Spleen (tissue), 11 donors: ENCODE data around the gene FAM161A. TPM values are rescaled to one million over a fixed set of nuclear protein-coding genes. Genes with fewer than 3 reads are reported as not detected.
"Not testable (repeated sequence)": the region's sequence is repeated elsewhere in the genome, so short reads cannot be mapped to it uniquely, and the experiment has no call there.

Experiments used
- DNase-seq: peaks from one replicate; pipeline ENCODE4 v3.0.0-alpha.2; 2020
- H3K27ac ChIP-seq, 8 donors: fragments of 200-600 bp; sonication (generic) in 7 of 8; 1 replicate in 4 of 8; 2 replicates in 4 of 8; pipeline versions ENCODE4 v1.5.0 to v1.8.0; 2016 to 2021; ENCODE audit warnings: inconsistent platforms in 4 of 8, mild to moderate bottlenecking in 4 of 8, moderate library complexity in 1 of 8
- H3K27me3 ChIP-seq, 7 donors: fragments of 200-600 bp; sonication (generic) in 6 of 7; replicated peaks in 1 of 7; 1 replicate in 4 of 7; 2 replicates in 3 of 7; pipeline versions ENCODE4 v1.5.0 to v1.8.0; 2016 to 2021; ENCODE audit warnings: inconsistent platforms in 3 of 7, mild to moderate bottlenecking in 1 of 7
- H3K36me3 ChIP-seq, 6 donors: fragments of 200-600 bp; sonication (generic) in 5 of 6; 1 replicate in 4 of 6; 2 replicates in 2 of 6; pipeline versions ENCODE4 v1.5.0 to v1.8.0; 2016 to 2021; ENCODE audit warnings: inconsistent platforms in 2 of 6
- H3K4me1 ChIP-seq, 6 donors: fragments of 200-600 bp; sonication (generic) in 5 of 6; 1 replicate in 3 of 6; 2 replicates in 3 of 6; pipeline versions ENCODE4 v1.5.0 to v1.8.0; 2016 to 2021; ENCODE audit warnings: inconsistent platforms in 3 of 6
- H3K4me3 ChIP-seq, 8 donors: fragments of 200-600 bp; sonication (generic) in 7 of 8; 1 replicate in 4 of 8; 2 replicates in 4 of 8; pipeline versions ENCODE4 v1.5.0 to v1.8.0; 2016 to 2021; ENCODE audit warnings: inconsistent platforms in 4 of 8, mild to moderate bottlenecking in 4 of 8, moderate library complexity in 2 of 8
- H3K9me3 ChIP-seq, 8 donors: fragments of 200-600 bp; sonication (generic) in 7 of 8; 1 replicate in 4 of 8; 2 replicates in 4 of 8; pipeline versions ENCODE4 v1.5.0 to v1.8.0; 2016 to 2021; ENCODE audit warnings: inconsistent platforms in 4 of 8
- POLR2A ChIP-seq, 3 donors: fragments of 450-650 bp; IDR thresholded peaks; one replicate each; pipeline ENCODE4 v1.5.1; 2017; ENCODE audit warnings: antibody characterized with exemption in 3 of 3, mild to moderate bottlenecking in 1 of 3
- POLR2AphosphoS5 ChIP-seq, 3 donors: sonication (generic); formaldehyde crosslinking; IDR thresholded peaks; one replicate each; pipeline ENCODE4 v1.5.1; 2017; ENCODE audit warnings: antibody characterized with exemption in 3 of 3
- WGBS, 5 donors: extraction: QIAGEN DNeasy Blood & Tissue Kit in 3 of 5; methylation state at CpG; one replicate each; pipeline versions ENCODE4 v1.1.5 to v1.1.7; 2013 to 2018; 5-methylcytosine and 5-hydroxymethylcytosine counted together
- intact Hi-C: fragments of 100-400 bp; cut with DNase I; formaldehyde crosslinking; loops from one replicate; pipeline ENCODE4 v1.15.0; 2023; ENCODE audit warnings: low total_unique reads
- polyA plus RNA-seq, 3 donors: library from polyadenylated mRNA; stranded (reverse); fragments of 200-250 nt; gene quantifications; one replicate each; pipeline ENCODE4 v1.2.1, GENCODE V29; 2013
- total RNA-seq, 7 donors: library from RNA; depleted of rRNA in 3 of 7; stranded (reverse); fragments of >200 nt in 3 of 7; fragmentation: NEBNext Ultra II Directional in 4 of 7; extraction: Animal tissue kit (Norgen Biotek cat#: 25700) in 4 of 7; gene quantifications; one replicate each; pipeline versions ENCODE4 v1.1.0 to v1.2.1, GENCODE V29; 2016 to 2021
- TF ChIP-seq, protein P1 (sequence below), 11 experiments: fragments of 200-600 bp in 7 of 11; fragments of 450-650 bp in 4 of 11; sonication (generic) in 4 of 11; IDR thresholded peaks in 8 of 11; conservative IDR thresholded peaks in 3 of 11; 1 replicate in 7 of 11; 2 replicates in 4 of 11; pipeline versions ENCODE4 v1.4.0 to v1.8.0; 2016 to 2021; ENCODE audit warnings: antibody characterized with exemption in 11 of 11, inconsistent platforms in 4 of 11, mild to moderate bottlenecking in 1 of 11
- donor health status: healthy with polysubstance abuse.
- donor health status: DM: no; HTN: no; CAD: no; lungs with moderate emphysema.
- donor health status: DM: no; HTN: no; CAD: no.
- donor health status: Bipolar disorder and iron deficiency.
- donor health status: healthy.
- donor health status: DM: no; HTN: no; CAD: no.
- donor health status: DM: yes; HTN: yes; CAD: no.

FAM161A gene
- total and polyA plus RNA-seq, 10 donors = 0.76 to 3.1 (median 1.6) TPM

DNA sequence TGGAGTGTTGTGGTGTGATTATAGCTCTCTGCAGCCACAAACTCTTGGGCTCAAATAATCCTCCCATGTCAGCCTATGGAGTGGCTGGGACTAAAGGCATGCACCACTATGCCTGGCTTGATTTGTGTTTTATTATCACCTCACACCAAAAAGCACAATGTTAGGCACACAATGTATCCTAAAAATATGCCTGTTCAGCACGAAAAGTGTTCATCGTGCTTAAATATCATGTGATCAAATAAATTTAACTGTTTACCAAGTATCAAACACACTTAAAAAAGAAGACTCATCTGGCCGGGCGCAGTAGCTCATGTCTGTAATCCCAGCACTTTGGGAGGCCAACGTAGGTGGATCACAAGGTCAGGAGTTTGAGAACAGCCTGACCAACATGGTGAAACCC is 29.0 kb upstream of the FAM161A start:
- 95 to 97% (median 97%) methylated on average over 5 of the region's 5 CpGs for WGBS, 5 donors
- no peak overlapping the region for H3K4me3 ChIP-seq
- no peaks in the 10 kb centered on the region for H3K27me3 ChIP-seq
- H3K4me1 ChIP-seq = peaks cover 13 to 31% (median 27%) of the 10 kb centered on the region in 6 donors
- intact Hi-C loops = no loop called here
- H3K9me3 ChIP-seq = no peaks in the 10 kb centered on the region
- H3K36me3 ChIP-seq = peaks cover 11 to 87% (median 78%) of the 10 kb centered on the region in 6 donors
- DNase-seq = no peak
- H3K27ac ChIP-seq = no peak overlapping the region
- TF ChIP-seq POLR2AphosphoS5 (IDR thresholded peaks at IDR 0.05) (no peak), POLR2A (IDR thresholded peaks at IDR 0.05) (no peak)
- TF ChIP-seq, protein P1, sequence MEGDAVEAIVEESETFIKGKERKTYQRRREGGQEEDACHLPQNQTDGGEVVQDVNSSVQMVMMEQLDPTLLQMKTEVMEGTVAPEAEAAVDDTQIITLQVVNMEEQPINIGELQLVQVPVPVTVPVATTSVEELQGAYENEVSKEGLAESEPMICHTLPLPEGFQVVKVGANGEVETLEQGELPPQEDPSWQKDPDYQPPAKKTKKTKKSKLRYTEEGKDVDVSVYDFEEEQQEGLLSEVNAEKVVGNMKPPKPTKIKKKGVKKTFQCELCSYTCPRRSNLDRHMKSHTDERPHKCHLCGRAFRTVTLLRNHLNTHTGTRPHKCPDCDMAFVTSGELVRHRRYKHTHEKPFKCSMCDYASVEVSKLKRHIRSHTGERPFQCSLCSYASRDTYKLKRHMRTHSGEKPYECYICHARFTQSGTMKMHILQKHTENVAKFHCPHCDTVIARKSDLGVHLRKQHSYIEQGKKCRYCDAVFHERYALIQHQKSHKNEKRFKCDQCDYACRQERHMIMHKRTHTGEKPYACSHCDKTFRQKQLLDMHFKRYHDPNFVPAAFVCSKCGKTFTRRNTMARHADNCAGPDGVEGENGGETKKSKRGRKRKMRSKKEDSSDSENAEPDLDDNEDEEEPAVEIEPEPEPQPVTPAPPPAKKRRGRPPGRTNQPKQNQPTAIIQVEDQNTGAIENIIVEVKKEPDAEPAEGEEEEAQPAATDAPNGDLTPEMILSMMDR (IDR thresholded peaks at IDR 0.05 in 8 of 11, conservative IDR thresholded peaks at IDR 0.05 in 3 of 11) = no peak

DNA sequence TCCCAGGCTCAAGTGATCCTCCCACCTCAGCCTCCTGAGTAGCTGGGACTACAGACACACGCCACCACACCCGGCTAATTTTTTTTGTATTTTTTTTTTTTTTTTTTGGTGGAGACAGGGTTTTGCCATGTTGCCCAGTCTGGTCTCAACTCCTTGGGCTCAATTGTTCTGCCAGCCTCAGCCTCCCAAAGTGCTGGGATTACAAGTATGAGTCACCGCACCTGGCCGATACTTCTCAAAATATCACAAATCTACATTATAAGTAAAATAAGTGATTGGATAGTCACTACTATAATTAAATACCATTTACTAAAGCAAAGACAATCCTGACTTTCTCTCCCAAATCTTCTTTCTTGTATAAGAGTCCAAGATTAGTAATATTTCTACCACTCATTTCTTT is 25.5 kb upstream of the FAM161A start:
- intact Hi-C loops = not testable (repeated sequence)

DNA sequence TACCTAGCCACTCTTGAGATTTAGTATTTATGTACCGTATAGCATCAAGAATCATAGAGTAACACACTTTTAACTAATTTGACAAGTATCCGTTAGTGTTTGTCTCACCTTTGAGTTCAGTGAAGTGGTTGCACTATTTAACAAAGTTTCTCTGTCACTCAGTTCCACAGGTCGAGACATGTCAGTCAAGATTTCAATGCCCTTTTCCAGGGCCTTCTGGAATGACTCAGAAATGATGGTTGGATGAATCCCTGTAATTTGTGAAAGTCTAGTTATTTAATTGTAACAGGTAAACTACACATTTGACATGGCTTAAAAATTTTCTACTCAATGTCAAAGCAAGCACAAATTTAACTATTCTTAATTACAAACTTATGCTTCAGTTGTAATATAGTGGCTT is 24.9 kb upstream of the FAM161A start:
- no peaks in the 10 kb centered on the region for H3K27me3 ChIP-seq
- no peak overlapping the region for H3K27ac ChIP-seq
- WGBS, 5 donors = 93 to 98% (median 97%) methylated on average over 3 of the region's 3 CpGs
- H3K4me1 ChIP-seq = no peaks in the 10 kb centered on the region
- intact Hi-C loops = no loop called here
- TF ChIP-seq POLR2A (IDR thresholded peaks at IDR 0.05) (no peak), POLR2AphosphoS5 (IDR thresholded peaks at IDR 0.05) (no peak)
- TF ChIP-seq, protein P1 (IDR thresholded peaks at IDR 0.05 in 8 of 11, conservative IDR thresholded peaks at IDR 0.05 in 3 of 11) = no peak
- H3K9me3 ChIP-seq = no peaks in the 10 kb centered on the region
- H3K4me3 ChIP-seq = no peak overlapping the region
- H3K36me3 ChIP-seq = peaks cover 16 to 100% (median 98%) of the 10 kb centered on the region in 6 donors
- DNase-seq = no peak

More for the DNA sequence above, 25.5 kb upstream of the FAM161A start:
- H3K4me1 ChIP-seq, DNase-seq, H3K27ac ChIP-seq, H3K9me3 ChIP-seq, H3K4me3 ChIP-seq, H3K27me3 ChIP-seq: not testable (repeated sequence)
- H3K36me3 ChIP-seq = peaks cover 16 to 100% (median 98%) of the 10 kb centered on the region in 6 donors
- WGBS, 5 donors = 94 to 100% (median 95%) methylated on average over 4 of the region's 4 CpGs

DNA sequence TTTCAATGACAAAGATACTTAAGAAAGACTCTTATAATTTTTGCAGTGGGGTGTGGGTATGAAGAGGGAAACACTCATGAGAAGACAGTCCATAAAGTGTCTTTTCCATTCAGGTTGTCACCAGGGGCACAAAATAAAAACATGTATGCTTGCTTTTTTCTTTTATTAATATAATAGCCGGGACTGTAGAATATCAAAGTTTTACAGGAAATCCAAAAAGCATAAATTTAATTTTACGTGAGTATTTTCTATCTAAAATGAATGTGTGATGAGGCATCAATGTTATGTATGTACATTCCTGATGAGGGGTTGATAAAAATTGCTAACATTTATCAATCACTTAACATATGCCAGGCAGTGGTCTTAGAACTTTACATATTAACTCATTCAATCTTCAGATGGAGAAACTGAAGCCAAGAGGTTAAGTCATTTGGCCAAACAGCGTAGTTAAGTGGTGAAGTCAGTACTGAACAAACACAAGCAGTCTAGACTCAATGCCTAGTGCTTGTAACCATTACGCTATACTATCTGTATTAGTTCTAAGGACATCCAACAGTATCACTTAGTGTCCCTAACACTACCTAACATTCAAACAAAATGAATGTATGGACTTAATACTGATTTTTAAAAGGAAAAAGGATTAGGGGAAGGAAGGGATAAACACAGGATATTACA is 23.8 kb upstream of the FAM161A start:
- Histone ChIP-seq H3K4me1 (no peaks in the 10 kb centered on the region), H3K4me3 (no peak overlapping the region), H3K27ac (no peak overlapping the region), H3K27me3 (no peaks in the 10 kb centered on the region), H3K9me3 (no peaks in the 10 kb centered on the region), H3K36me3 (peaks cover 15 to 100% (median 99%) of the 10 kb centered on the region in 6 donors)
- TF ChIP-seq, protein P1 (IDR thresholded peaks at IDR 0.05 in 8 of 11, conservative IDR thresholded peaks at IDR 0.05 in 3 of 11) = no peak
- no peak for DNase-seq
- WGBS, 5 donors = 97 to 99% (median 98%) methylated on average over 4 of the region's 4 CpGs
- intact Hi-C loops = no loop called here
